ENCODE results near the gene MIPEP.
"Not testable (repeated sequence)": the region's sequence is repeated elsewhere in the genome, so short reads cannot be mapped to it uniquely, and the experiment has no call there.

MIPEP gene

DNA sequence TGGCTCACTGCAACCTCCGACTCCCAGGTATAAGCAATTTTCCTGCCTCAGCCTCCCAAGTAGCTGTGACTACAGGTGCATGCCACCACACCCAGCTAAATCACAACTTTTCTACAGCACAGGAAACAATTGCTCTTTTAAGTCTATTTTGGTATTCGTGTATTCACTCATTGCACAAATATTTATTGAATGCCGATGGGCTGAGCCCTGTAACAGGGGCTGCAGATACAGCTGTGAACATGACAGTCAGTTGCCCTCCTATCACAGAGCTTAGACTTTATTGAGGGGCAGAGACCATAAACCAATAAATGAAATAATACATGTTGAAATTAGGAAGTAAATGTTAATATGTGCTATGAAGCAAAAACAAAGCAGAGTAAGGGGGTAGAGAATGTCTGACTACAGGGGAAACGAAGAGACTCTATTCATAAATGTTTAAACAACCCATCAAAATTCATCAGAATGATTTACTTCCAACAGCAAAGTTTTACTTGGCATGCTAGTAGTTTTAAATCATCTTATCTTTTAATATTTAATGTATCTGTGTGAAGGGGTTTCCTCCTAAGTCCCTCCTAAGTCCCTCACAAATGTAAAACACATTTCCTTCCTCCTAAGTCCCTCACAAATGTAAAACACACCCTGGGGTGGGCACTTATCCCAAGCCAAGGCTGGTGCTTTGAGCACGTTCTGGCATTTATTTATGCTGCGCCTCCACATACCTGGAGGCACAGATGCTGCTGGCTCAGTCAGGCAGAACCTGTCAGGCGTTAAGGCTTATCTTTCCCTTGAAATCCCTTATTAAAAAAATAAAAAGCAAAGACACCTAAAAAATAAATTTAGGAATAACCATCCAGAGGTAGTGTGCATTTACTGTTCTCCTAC, 140.8 kb downstream of the MIPEP start:
- no peak for DNase-seq (ENCODE audit: low spot score)

DNA sequence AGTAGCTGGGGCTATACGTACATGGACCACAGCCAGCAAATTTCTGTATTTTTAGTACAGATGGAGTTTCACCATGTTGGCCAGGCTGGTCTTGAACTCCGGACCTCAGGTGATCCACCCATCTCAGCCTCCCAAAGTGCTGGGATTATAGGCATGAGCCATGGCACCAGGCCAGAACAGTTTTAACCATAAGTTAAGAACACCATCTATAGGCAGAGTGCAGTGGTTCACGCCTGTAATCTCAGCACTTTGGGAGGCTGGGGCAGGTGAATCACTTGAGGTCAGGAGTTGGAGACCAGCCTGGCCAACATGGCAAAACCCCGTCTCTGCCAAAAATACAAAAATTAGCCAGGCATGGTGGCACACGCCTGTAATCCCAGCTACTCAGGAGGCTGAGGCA, 143.1 kb downstream of the MIPEP start:
- not testable (repeated sequence) for DNase-seq (ENCODE audit: low spot score)

DNA sequence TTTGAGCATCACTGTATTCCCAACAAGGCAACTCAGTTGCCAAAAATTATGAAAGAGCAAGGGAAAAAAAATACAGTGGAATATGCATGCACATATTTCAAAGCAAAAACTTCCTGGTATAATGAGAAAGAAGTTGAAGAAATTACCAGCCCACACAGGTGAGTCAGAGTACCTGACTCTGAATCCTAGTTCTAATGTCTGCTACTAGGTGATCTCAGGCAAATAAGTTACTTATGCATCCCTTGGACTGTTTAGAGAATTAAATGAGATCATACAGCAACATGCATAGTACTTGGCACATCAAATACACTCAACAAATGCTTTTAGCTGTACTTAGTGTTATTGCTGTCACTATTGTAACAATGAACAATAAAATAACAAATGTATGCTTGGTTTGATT, 144.9 kb downstream of the MIPEP start:
- DNase-seq (ENCODE audit: low spot score) = no peak

DNA sequence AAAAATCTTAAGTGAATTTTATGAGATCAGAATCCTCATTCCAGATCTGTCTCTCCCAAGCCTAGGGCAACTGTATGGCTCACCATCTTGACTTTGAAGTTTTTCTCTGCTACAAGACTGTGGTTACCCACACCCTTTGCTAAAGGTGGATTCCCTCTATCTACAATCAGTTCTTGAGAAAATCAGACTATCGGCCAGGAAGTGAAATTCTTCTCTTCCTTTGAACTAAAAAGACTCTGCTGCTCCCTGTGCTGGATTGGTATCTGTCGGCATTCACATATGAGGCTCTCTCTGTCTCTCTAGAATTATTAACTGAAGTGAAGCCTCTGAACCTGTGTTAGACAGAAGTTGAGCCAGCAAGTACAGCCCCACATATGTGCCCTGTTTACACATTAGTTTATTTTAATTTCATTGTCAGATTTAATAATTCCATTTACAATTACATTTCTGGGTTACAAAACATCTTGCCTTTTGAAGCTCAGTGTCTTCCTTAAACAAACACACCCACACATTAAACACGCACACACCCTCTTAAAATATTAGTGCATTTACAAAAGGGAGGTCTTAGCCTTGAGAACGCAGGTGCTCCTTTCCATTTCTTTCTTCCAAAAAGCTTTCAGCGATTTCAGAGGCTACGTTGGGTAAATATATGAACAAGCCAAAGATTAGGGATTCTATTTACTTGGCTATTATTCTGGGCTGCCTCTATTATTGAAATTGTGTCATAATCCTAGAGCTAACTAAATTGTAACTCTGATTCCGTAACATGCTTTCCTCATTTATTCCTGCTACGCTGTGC, 145.7 kb downstream of the MIPEP start:
- no peak for DNase-seq (ENCODE audit: low spot score)

DNA sequence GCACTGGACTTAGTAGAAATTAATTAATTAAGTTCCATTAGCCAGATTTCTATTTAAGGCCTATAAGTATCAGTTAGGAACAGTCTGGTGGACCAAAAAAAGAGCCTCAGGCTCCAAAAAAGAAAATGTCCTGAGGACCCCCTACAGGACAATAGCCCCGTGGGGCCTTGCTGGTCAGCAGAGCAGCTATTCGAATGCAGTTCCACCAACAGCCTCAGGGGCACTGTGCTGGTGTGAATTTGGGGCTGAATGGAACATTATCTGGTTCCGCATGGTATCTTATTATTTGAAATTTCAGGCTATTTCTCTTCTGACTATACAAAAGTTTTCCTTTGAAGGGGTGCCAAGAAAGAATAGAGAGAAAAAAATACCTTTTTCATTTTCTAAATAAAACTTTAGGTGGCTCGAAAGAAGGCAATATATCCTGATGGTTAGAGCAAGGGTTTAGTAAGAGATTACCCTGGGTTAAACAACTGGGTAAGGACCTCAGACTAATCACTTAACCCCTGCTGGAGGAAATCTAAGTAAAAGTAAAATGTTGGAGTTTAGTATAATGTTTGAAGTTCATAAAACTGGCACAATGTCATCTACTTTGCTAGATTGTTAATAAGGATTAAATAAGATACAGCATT, 147.2 kb downstream of the MIPEP start:
- DNase-seq (ENCODE audit: low spot score) = no peak

DNA sequence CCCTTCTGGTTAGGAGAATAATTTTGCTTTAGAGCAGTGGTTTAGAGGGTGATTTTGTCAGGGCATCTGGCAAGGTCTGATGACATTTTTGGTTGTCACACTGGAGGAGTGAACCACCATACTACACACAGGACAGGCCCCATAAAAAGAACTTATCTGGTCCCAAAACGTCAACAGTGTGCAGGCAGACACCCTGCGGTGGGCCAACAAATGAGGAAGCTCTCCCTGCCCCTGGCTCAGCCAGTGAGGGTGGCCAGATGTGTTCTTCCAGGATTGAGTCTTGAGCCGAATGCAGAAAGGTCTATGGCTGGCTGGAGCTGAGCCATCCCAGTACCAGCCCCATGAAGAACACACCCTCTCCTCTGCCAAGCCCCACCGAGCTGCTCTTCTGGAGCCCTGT, 149.2 kb downstream of the MIPEP start:
- DNase-seq (ENCODE audit: low spot score) = no peak

DNA sequence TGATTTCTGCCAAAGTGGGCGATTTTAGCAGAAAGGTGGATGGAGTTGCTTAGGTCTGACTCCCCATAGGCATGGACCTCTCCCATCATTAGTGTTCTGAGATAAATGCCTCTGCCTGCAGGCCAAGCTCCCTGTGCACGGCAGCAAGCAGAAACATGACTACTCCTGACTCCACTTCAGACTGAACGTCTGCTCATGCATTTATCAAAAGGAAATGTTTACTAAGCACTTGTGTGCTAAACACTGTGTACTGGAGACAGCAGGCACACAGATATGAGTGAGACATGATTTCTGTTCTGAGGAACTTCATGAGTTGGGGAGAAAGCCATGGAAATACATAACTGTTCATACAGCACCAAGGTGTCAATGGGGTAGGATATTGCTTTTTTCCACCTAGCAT, 149.6 kb downstream of the MIPEP start:
- no peak for DNase-seq (ENCODE audit: low spot score)

DNA sequence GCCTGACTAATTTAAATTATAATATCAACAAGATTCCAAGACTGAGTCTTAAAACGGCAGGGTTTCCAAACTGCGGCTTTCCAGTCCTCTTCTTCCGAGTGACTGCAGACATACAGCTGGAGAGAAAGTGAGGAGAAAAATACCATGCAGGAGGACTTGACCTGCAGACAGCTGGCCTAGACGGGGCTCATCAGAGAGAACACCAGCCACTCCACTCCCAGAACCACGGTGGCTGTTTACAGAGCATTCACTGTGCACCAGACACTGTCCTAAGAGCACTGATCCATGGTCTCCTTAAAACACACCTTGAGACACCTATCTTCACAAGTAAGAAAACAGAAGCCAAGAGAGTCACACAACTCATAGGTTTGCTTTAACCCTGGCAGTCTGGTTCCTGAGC, 152.7 kb downstream of the MIPEP start:
- no peak for DNase-seq (ENCODE audit: low spot score)

DNA sequence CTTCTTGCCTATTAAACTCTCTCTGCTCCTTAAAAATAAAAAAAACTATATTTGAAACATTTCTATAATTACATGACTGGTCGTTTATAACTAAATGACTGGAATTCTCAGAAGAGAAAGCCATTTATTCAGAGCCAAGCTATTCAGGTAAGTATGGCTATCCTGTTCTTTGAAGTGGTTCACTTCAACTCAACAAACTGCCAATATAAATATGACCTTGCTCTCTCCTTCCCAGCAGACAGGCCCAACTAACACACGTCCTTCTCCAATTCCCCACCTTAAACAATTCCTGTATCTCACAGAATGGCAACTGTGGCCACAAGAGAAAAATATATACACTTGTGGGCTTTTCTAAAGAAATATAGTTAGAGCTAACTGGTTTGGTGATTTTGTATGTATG, 153.9 kb downstream of the MIPEP start:
- no peak for DNase-seq (ENCODE audit: low spot score)

DNA sequence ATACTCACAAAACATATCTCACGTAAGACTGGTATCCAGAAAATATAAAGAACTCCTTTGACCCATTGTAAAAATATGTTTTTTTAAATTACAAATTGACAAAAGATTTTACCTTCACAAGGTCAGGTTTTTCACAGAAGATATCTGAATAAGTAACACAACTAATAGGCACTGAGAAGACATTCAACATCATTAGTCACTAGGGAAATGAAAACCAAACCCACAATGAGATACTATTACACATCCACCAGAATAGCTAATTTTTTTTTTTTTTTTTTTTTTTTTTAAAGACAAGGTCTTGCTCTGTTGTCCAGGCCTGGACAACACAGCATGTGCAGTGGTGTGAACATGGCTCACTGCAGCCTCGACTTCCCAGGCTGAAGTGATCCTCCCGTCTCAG, 157.5 kb downstream of the MIPEP start:
- DNase-seq (ENCODE audit: low spot score) = no peak

DNA sequence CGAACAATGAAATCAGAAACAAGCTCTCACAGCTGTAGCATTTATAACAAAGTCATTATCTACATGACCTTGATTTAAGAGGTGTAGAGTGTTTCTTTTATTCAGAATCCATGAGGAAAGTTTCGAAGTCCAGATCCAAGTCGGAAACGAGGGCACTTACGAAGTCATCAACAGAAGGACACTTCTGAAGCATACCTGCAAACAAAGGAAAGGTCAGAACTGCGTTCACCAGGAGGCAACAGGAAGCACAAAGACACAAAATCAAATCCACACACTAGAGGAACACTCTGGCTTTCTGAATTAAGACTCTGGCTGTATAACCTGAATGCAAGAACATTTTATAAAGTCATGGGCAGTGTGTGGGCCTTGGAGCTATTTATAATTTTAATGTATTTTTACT, 158.9 kb downstream of the MIPEP start:
- DNase-seq (ENCODE audit: low spot score) = no peak

DNA sequence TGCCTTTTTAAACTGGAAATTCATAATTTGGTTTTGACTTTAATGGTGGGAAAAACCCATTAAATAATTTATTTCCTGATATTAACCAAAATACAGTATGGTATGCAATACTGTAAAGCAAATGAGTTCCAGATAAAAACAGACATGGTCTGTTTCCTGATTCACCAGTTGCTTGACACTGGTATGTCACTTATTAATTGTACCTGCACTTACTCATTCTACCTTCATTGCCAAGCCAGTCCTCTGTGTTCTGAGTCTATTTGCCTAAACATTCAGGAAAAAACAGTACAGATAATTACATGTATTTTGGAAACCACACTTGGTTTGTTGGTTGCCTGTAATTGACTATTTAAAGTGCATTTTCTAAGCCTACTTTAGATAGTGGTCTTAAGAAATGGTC, 159.7 kb downstream of the MIPEP start:
- DNase-seq (ENCODE audit: low spot score) = no peak

DNA sequence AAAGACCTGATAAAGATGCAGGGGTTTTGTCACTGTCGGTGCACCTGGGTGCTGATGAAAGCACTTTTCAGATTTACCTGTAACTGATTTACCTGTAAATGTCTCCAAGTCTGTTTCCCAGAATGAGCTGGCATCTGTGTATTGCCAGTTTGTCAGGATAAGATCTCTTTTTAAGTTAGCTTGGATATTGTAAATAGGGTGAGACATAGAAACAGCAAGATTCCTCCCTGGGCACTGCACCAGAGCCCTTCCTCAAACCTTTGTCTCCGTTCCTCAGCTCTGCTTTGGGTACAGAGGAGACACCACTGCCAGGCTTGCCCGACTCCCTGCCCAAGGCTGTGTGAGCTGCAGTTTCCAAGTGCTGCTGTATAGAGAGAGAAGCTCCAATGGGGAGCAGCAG, 160.4 kb downstream of the MIPEP start:
- no peak for DNase-seq (ENCODE audit: low spot score)

DNA sequence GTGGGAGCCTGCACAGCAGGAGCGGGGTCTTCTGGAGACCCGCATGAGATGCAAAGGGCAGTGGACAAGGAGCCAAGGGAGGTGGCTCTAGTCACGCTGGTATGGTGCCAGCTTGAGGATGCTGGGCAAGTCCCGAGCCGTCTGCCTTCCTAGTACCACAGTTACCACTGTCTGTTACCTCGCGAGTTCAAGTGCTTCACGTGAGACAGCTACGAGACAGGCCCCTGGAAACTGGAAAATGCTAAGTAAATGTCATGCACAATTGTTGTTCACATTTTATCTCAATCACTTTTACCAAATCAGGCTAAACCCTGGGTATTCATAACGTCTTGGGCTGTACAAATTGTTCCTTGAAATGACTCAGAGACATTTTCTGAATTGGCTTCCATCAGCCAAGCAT, 163.3 kb downstream of the MIPEP start:
- DNase-seq (ENCODE audit: low spot score) = no peak

DNA sequence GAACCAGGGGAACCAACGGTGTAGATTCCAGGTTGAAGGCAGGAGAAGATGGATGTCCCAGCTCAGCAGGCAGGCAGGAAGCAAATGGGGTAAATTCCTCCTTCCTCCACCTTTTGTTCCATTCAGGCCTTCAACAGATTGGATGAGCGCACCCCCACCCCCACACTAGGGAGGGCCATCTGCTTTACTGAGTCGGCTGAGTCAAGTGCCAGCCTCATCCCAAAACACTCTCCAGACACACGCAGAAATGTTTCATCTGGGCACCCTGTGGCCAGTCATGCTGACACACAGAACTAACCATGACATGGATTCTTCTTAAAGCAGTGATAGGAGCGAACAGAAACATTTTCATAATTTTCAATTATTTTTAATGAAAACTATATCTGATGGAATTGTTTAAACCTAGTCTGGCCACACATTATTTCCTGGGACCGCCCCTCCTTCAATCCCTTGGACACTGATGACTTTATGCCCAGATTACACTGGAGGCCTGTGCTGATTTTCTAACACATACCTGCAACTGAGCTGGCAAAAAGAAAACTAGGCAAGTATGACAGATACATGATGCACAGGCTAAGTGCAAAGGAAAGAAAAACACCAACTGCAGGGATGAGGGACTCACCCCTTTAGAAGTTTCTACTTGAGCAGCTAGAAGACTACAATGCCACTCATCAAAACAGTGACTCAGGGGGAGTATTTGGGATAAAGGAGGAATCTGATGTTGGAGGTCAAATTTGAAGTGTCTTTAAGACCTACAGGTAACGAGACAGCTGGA, 164.8 kb downstream of the MIPEP start:
- no peak for DNase-seq (ENCODE audit: low spot score)

DNA sequence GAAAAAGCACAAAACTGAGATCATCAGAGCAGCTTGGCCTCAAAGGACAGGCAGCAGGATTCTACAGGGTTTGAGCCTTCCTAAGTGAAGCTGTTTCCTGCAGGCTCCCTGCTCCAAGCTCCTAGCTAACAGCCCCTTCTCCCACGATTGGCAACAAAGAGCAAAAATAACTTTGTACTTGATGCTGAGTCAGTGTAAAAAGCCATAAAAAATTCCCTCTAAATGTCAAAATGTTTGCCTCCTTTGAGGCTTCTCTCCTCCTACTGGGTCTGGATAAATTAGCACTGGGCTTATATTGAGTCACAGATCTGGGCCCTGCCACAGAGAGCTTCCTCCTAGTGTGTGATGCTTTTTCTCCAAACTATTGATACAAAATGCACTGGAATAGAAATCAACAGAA, 165.7 kb downstream of the MIPEP start:
- DNase-seq (ENCODE audit: low spot score) = no peak

DNA sequence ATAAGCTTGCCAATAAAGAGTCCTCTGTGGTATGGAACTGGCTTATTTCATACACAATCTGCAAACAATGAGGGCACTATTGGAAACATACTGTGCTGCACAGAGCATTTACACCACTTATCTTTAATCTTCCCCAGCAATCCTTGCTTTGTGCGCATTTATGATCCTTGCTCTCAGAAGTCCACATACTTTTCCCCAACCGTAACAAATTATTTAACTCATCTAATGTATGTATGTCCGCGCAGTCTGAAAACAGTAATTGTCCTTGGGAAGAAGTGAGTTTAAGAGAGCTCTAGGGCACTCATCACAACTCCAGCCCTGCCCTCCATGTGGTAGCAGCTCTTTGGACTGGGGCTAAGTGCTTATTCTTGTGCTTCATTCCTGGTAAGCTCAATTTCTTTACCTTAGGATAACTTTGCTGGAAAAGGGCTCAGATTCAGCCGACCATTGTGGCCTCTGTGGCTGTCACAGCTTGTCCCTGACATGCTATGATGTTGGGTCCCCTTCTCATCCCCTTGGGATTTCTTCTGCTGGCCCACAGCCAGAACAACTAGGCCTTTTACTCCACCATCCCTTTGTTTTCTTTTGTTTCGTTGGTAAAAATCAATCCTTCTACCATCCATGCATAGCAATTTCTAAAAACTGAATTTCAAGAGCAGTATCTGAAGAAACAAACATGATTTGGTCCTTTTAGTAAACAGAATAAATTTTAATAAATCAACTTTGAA, 166.3 kb downstream of the MIPEP start:
- DNase-seq (ENCODE audit: low spot score) = no peak

DNA sequence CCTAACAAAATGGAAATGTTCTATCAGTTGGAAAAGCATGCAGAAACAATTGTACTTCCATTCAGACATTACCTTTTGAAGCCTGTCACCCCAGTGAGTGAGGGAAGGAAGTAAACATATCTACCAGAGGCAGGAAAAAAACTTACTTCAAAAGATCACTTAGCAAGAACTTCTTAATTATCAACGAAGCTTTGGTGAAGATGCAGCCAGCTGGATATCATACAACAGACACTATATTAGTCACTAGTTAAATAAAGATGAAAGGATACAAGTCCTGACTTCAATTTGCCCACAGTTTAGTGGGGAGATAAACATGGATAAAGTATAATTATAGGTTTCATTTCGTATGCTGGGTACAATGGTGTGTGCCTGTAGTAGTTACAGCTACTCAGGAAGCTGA, 170.2 kb downstream of the MIPEP start:
- no peak for DNase-seq (ENCODE audit: low spot score)

DNA sequence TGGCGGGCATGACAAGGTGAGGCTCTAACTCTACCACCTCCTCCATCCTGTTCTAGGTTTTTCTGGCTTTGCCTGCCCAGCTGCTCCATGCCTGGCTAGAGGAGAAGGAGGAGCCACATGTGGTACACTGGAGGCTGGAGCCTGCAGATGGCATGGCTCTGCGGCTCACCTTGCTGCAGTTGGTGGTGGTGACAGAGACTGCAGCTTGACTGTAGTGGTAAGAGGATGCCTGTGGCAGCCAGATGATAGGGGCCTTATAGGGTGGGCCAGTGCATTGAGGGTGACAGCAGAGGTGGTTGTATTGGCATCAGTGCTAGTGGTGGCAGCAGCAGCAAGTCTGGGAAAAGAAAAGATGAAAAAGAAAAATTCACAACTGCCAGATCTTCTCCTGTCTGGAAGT, 172.8 kb downstream of the MIPEP start:
- DNase-seq (ENCODE audit: low spot score) = no peak

DNA sequence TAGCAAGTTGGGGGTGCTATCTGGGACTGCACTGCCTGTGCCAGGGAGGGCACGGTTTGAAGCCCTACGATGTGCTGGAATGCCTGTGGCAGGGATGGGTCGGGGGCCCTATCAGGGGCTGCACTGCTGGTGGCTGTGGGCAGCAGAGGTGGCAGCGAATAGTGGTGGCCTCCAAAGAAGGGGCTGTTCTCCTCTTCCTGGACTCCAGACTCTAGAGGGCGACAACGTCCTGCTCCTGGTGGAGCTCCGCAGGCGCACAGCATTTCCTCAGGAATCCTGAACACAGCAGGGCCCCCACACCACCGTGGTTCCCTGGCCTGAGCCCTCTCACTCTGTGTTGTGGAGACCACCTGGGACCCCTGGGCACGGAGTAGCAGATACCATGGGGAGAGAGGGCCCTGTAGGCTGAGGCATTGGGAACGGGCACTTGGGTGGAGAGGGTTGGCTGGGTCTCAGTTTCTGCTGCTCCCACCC, 173.4 kb downstream of the MIPEP start:
- DNase-seq (ENCODE audit: low spot score) = no peak

DNA sequence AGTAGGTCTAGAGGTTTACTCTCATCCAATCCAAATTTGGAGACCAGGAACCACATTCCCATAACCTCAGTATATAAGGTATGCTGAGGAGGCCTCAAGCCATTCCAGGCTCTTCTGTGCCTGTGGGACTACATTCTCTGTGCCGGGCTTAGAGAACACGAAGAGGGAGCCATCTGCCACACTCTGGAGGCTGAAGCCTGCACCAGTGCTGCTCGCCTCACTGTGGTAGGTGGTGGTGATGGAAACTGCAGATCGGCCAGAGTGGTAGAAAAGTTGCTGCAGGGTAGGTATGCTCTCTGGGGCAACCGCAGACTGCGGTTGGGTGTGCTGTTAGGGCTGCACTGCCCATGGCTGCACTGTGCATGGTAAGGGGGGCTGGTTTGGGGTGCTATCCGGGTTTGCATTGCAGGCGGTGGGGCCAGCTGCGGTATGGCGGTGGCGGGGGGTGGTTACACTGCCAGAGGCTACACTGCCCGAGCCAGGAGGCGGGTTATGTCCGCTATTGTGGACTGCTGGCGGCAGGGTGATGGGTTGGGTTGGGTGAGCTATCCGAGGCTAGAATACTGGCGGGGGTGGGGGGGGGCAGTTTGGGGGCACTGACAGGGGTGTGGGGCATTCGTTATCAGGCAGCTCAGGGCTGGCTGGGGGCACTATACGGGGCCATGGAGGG, 174.0 kb downstream of the MIPEP start:
- no peak for DNase-seq (ENCODE audit: low spot score)
